OCI-LY3 (cell line): ENCODE results near the gene SHROOM4.

Experiments
- H2AFZ ChIP-seq: fragments of 200-600, 300-600 bp; shearing (Covaris generic); 2 replicates; pipeline ENCODE4 v1.6.0; 2014; ENCODE audit warnings: antibody characterized with exemption, low read depth, low read length
- H3K27ac ChIP-seq: fragments of 200-600, 300-600 bp; sonication (generic); 2 replicates; pipeline ENCODE4 v1.5.1; 2014; ENCODE audit warnings: mild to moderate bottlenecking, low read length, moderate library complexity, mixed read lengths
- H3K27me3 ChIP-seq: fragments of 200-600, 300-600 bp; sonication (generic); 2 replicates; pipeline ENCODE4 v1.6.1; 2014; ENCODE audit warnings: low read depth, low read length, mixed read lengths
- H3K36me3 ChIP-seq: fragments of 200-600, 300-600 bp; sonication (generic); replicated peaks from 2 replicates; pipeline ENCODE3; 2014; ENCODE audit warnings: low read depth, low read length, mixed read lengths
- H3K4me1 ChIP-seq: fragments of 300-600, 200-600 bp; sonication (generic); 2 replicates; pipeline ENCODE4 v1.6.1; 2014; ENCODE audit warnings: low read length, mixed read lengths
- H3K4me2 ChIP-seq: fragments of 200-600, 300-600 bp; sonication (generic); 2 replicates; pipeline ENCODE4 v1.6.1; 2014; ENCODE audit warnings: low read length, mixed read lengths
- H3K4me3 ChIP-seq: fragments of 300-600, 200-600 bp; sonication (generic); 2 replicates; pipeline ENCODE4 v1.5.1; 2014; ENCODE audit warnings: antibody characterized with exemption, mild to moderate bottlenecking, low read length, moderate library complexity
- H3K79me2 ChIP-seq: fragments of 300-600, 200-600 bp; shearing (Covaris generic); 2 replicates; pipeline ENCODE4 v1.6.1; 2014; ENCODE audit warnings: mild to moderate bottlenecking, low read length, mixed read lengths
- H3K9ac ChIP-seq: fragments of 300-600, 200-600 bp; shearing (Covaris generic); 2 replicates; pipeline ENCODE4 v1.6.0; 2014; ENCODE audit warnings: mild to moderate bottlenecking, low read length, moderate library complexity
- H3K9me3 ChIP-seq: fragments of 200-600, 300-600 bp; shearing (Covaris generic); 2 replicates; pipeline ENCODE4 v1.6.1; 2014; ENCODE audit warnings: low read length, mixed read lengths; ENCODE audit not compliant: insufficient read depth
- H4K20me1 ChIP-seq: fragments of 200-600, 300-600 bp; sonication (generic); 2 replicates; pipeline ENCODE4 v1.6.1; 2016; ENCODE audit warnings: low read length, mixed read lengths; ENCODE audit not compliant: insufficient read depth
- CTCF ChIP-seq: fragments of 200-600, 300-600 bp; sonication (generic); IDR thresholded peaks from 2 replicates; pipeline ENCODE4 v1.5.1; 2014; ENCODE audit warnings: antibody characterized with exemption, low read length, low read depth
- EZH2phosphoT487 ChIP-seq: fragments of 200-600 bp; shearing (Covaris generic); IDR thresholded peaks from 2 replicates; pipeline ENCODE4 v1.6.1; 2018; ENCODE audit warnings: antibody characterized with exemption, mixed run types, low read depth

The SHROOM4 gene

GRCh38 chrX:50644496-50644895 lies 169.5 kb downstream of the SHROOM4 start:
- no peak for TF ChIP-seq EZH2phosphoT487
- no peak for TF ChIP-seq CTCF
- no peak overlapping the region for H3K4me3 ChIP-seq
- H3K79me2 ChIP-seq, result no peaks in the 10 kb centered on the region
- H3K4me2 ChIP-seq, result no peak overlapping the region
- no peaks in the 10 kb centered on the region for H3K27me3 ChIP-seq
- no peaks in the 10 kb centered on the region for H3K4me1 ChIP-seq
- no peak overlapping the region for H2AFZ ChIP-seq
- H3K27ac ChIP-seq, result no peak overlapping the region
- H3K9me3 ChIP-seq, result no peaks in the 10 kb centered on the region
- no peaks in the 10 kb centered on the region for H4K20me1 ChIP-seq
- no peak overlapping the region for H3K9ac ChIP-seq
- no peaks in the 10 kb centered on the region for H3K36me3 ChIP-seq

GRCh38 chrX:50643525-50644137 lies 170.4 kb downstream of the SHROOM4 start:
- H3K4me2 ChIP-seq, result no peak overlapping the region
- no peaks in the 10 kb centered on the region for H3K79me2 ChIP-seq
- TF ChIP-seq CTCF (no peak), EZH2phosphoT487 (no peak)
- no peak overlapping the region for H2AFZ ChIP-seq
- H3K4me3 ChIP-seq, result no peak overlapping the region
- no peaks in the 10 kb centered on the region for H3K27me3 ChIP-seq
- H3K36me3 ChIP-seq, result no peaks in the 10 kb centered on the region
- no peak overlapping the region for H3K27ac ChIP-seq
- H3K4me1 ChIP-seq, result no peaks in the 10 kb centered on the region
- H4K20me1 ChIP-seq, result no peaks in the 10 kb centered on the region
- no peaks in the 10 kb centered on the region for H3K9me3 ChIP-seq
- no peak overlapping the region for H3K9ac ChIP-seq

GRCh38 chrX:50638123-50638522 lies 175.9 kb downstream of the SHROOM4 start:
- Histone ChIP-seq H3K27me3 (no peaks in the 10 kb centered on the region), H3K9ac (no peak overlapping the region), H3K27ac (no peak overlapping the region), H3K9me3 (no peaks in the 10 kb centered on the region), H3K36me3 (no peaks in the 10 kb centered on the region), H2AFZ (no peak overlapping the region), H3K4me2 (no peak overlapping the region), H4K20me1 (no peaks in the 10 kb centered on the region), H3K4me1 (no peaks in the 10 kb centered on the region), H3K4me3 (no peak overlapping the region), H3K79me2 (no peaks in the 10 kb centered on the region)
- no peak for TF ChIP-seq CTCF
- TF ChIP-seq EZH2phosphoT487, result no peak

GRCh38 chrX:50635817-50636365 lies 178.1 kb downstream of the SHROOM4 start:
- no peaks in the 10 kb centered on the region for H3K27me3 ChIP-seq
- no peak for TF ChIP-seq EZH2phosphoT487
- TF ChIP-seq CTCF, result no peak
- H3K4me3 ChIP-seq, result no peak overlapping the region
- no peaks in the 10 kb centered on the region for H3K4me1 ChIP-seq
- no peak overlapping the region for H3K9ac ChIP-seq
- H4K20me1 ChIP-seq, result no peaks in the 10 kb centered on the region
- no peak overlapping the region for H2AFZ ChIP-seq
- H3K9me3 ChIP-seq, result no peaks in the 10 kb centered on the region
- H3K36me3 ChIP-seq, result no peaks in the 10 kb centered on the region
- H3K79me2 ChIP-seq, result no peaks in the 10 kb centered on the region
- no peak overlapping the region for H3K4me2 ChIP-seq
- H3K27ac ChIP-seq, result no peak overlapping the region
